ENCODE results near the gene FCER2.

The FCER2 gene

GRCh38 chr19:7730286-7731217 is 28.6 kb upstream of the FCER2 start:
- H3K36me3 ChIP-seq: no peaks in the 10 kb centered on the region
- no peaks in the 10 kb centered on the region for H3K9me3 ChIP-seq
- no peak for DNase-seq
- H3K27me3 ChIP-seq: peaks cover 64% of the 10 kb centered on the region
- TF ChIP-seq CTCF (IDR thresholded peaks at IDR 0.05; ENCODE audit: low read depth, low read length): no peak
- H3K4me3 ChIP-seq (ENCODE audit: low read depth, low read length): no peak overlapping the region
- no peaks in the 10 kb centered on the region for H3K4me1 ChIP-seq

- H3K9me3 ChIP-seq: no peaks in the 10 kb centered on the region
- no peaks in the 10 kb centered on the region for H3K36me3 ChIP-seq
- TF ChIP-seq CTCF (IDR thresholded peaks at IDR 0.05; ENCODE audit: low read depth, low read length): no peak
- H3K4me1 ChIP-seq: no peaks in the 10 kb centered on the region
- DNase-seq: no peak
- peaks cover 71% of the 10 kb centered on the region for H3K27me3 ChIP-seq
- no peak overlapping the region for H3K4me3 ChIP-seq (ENCODE audit: low read depth, low read length)
Measured at GRCh38 chr19:7729831-7730285, 27.9 kb upstream of the FCER2 start.

- no peak for DNase-seq
- TF ChIP-seq CTCF (IDR thresholded peaks at IDR 0.05; ENCODE audit: low read depth, low read length): no peak
- H3K4me3 ChIP-seq (ENCODE audit: low read depth, low read length): no peak overlapping the region
- H3K27me3 ChIP-seq: peaks cover 68% of the 10 kb centered on the region
- H3K9me3 ChIP-seq: no peaks in the 10 kb centered on the region
- no peaks in the 10 kb centered on the region for H3K36me3 ChIP-seq
- H3K4me1 ChIP-seq: no peaks in the 10 kb centered on the region
Measured at GRCh38 chr19:7729211-7729610, 27.3 kb upstream of the FCER2 start.

GRCh38 chr19:7725791-7726190 is 23.9 kb upstream of the FCER2 start:
- no peak overlapping the region for H3K4me3 ChIP-seq (ENCODE audit: low read depth, low read length)
- H3K36me3 ChIP-seq: no peaks in the 10 kb centered on the region
- no peaks in the 10 kb centered on the region for H3K9me3 ChIP-seq
- peaks cover 45% of the 10 kb centered on the region for H3K27me3 ChIP-seq
- TF ChIP-seq CTCF (IDR thresholded peaks at IDR 0.05; ENCODE audit: low read depth, low read length): no peak
- no peaks in the 10 kb centered on the region for H3K4me1 ChIP-seq
- DNase-seq: no peak

GRCh38 chr19:7722231-7722651 is 20.3 kb upstream of the FCER2 start:
- H3K27me3 ChIP-seq: peaks cover 13% of the 10 kb centered on the region
- no peak for DNase-seq
- H3K9me3 ChIP-seq: no peaks in the 10 kb centered on the region
- TF ChIP-seq CTCF (IDR thresholded peaks at IDR 0.05; ENCODE audit: low read depth, low read length): no peak
- no peak overlapping the region for H3K4me3 ChIP-seq (ENCODE audit: low read depth, low read length)
- H3K4me1 ChIP-seq: no peaks in the 10 kb centered on the region
- no peaks in the 10 kb centered on the region for H3K36me3 ChIP-seq

- H3K27me3 ChIP-seq: peaks cover 4% of the 10 kb centered on the region
- H3K4me1 ChIP-seq: no peaks in the 10 kb centered on the region
- no peaks in the 10 kb centered on the region for H3K9me3 ChIP-seq
- no peaks in the 10 kb centered on the region for H3K36me3 ChIP-seq
- no peak for DNase-seq
- TF ChIP-seq CTCF (IDR thresholded peaks at IDR 0.05; ENCODE audit: low read depth, low read length): no peak
- no peak overlapping the region for H3K4me3 ChIP-seq (ENCODE audit: low read depth, low read length)
Measured at GRCh38 chr19:7720351-7720750, 18.4 kb upstream of the FCER2 start.

All from BE2C (cell line).